ENCODE results near the gene PARD3. TPM values are rescaled to one million over a fixed set of nuclear protein-coding genes. Genes with fewer than 3 reads are reported as not detected.

The PARD3 gene
- total RNA-seq, 1 experiment from 2014 or later, result 19.3 TPM

DNA sequence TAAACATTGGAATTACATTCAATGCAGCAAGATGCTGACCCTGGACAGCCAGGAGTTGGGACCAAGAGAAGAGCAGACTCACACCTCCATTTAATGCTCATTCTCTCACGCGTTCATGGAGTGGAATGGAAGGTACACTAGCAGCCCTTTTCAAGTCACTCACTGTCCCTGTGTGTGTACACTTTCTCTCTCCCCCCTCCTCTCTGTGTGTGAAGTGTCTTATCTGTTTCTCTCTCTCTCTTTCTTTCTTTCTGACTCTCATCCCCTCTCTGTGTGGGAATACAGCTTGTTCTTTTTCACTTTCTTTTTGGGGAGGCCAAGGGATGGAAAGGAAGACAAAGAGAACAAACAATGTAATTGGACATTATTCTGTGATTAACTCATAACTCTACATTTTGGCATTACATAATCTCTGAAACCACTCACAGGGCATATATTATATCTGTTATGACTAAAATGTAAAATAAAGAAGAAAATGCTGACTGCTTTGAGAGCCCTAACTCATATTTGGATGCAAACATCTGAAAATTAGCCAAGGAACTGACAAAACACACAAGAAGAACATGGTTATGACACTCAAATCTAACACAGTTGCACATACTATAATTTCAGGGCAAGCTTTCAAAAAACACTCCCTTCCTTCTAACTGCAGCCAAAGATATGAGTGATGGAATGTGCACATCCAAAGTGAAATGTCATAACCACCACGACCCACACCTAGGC lies 188.8 kb downstream of the PARD3 start:
- DNase-seq (ENCODE audit: low spot score), result no peak

- DNase-seq (ENCODE audit: low spot score), result no peak
Observed at GRCh38 chr10:34624323-34625153, 190.6 kb downstream of the PARD3 start.

DNA sequence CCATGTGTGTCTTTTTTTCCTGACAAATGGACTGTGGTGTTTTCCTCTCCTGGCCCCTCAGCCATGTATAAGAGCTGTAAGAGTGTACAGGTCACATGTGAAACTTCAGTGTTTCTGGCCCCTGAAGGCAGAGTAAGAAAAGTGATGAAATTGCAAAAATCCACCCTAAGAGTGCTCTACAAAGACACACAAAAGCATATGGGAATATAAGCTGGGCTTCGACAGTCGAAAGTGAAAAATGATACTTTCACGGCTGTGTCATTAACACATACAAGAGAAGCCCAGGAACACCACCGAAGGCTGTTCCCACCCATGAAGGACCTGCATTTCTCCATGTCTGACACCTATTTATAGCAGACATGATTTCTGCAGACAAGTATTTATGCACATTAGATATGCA lies 192.2 kb downstream of the PARD3 start:
- DNase-seq (ENCODE audit: low spot score), result no peak

GRCh38 chr10:34618611-34619010 lies 196.5 kb downstream of the PARD3 start:
- no peak for DNase-seq (ENCODE audit: low spot score)

DNA sequence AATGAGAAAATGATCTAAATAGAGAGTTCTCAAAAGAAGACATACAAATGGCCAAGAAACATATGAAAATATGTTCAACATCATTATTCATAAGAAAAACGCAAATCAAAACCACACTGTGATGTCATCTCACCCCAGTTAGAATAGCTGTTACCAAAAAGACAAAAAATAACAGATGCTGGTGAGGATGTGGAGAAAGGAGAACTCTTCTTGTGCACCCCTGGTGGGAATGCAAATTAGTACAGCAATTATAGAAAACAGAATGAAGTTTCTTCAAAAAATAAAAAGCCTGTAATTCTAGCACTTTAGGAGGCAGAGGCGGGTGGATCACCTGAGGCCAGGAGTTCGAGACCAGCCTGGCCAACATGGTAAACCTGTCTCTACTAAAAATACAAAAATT lies 199.3 kb downstream of the PARD3 start:
- DNase-seq (ENCODE audit: low spot score), result no peak

GRCh38 chr10:34613491-34613890 lies 201.6 kb downstream of the PARD3 start:
- no peak for DNase-seq (ENCODE audit: low spot score)

GRCh38 chr10:34612938-34613337 lies 202.2 kb downstream of the PARD3 start:
- DNase-seq (ENCODE audit: low spot score), result no peak

- no peak for DNase-seq (ENCODE audit: low spot score)
Observed at GRCh38 chr10:34612446-34612845, 202.7 kb downstream of the PARD3 start.

- DNase-seq (ENCODE audit: low spot score), result no peak
Observed at GRCh38 chr10:34609287-34609940, 205.7 kb downstream of the PARD3 start.

- DNase-seq (ENCODE audit: low spot score), result no peak
Observed at GRCh38 chr10:34607894-34608293, 207.2 kb downstream of the PARD3 start.

DNA sequence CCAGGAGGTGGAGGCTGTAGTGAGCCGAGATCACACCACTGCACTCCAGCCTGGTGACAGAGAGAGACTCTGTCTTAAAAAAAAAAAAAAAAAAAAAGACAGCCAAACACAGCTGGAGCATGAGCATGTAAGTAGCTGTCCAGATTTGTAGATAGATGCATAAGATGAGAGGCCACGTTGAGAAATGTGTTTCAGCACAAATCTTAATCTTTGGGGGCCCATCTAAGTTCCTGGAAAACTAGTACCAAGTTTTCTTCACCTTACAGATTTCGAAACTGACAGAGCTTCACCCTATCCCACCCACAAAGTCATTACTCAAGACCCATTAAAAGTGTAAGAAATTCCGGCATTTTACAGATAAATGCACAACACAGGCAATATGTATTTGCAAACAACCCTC lies 208.2 kb downstream of the PARD3 start:
- no peak for DNase-seq (ENCODE audit: low spot score)

DNA sequence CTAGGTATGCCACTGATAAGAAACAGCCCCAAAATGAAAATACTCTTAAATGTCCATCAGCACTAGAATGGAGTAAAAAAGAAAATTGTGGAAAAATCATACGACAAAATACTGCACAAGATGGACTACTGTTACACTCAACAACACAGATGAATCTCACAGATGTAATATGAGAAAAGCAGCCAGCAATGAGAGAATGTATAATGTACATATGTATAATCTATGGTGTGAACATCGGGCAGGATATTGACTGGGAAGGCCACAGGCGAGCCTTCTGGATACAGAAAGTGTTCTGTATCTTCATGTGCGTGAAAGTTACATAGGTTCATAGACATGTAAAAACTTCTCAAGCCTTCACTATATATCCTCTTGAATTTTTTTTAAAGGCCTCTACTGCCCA lies 212.6 kb downstream of the PARD3 start:
- DNase-seq (ENCODE audit: low spot score), result no peak

DNA sequence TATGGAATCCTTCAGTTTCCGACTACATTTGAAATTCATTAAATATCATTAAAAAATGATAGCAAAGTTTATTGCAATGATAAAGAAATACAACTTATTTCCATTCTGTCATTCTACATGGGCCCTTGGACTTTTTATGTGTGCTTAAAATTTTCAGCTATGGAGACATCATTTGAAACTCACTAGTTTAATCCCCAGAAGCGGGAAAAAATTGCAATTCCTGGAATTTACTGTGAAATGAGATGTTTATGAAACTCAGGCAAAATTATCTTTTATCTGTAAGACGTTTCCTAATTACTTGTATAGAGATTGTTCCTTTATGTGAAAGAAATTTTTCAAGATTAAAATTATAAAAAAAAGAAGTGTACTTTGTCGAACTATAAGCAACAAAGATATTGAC lies 213.4 kb downstream of the PARD3 start:
- no peak for DNase-seq (ENCODE audit: low spot score)

GRCh38 chr10:34599026-34599795 lies 215.9 kb downstream of the PARD3 start:
- no peak for DNase-seq (ENCODE audit: low spot score)

- DNase-seq (ENCODE audit: low spot score), result no peak
Observed at GRCh38 chr10:34596351-34596750, 218.7 kb downstream of the PARD3 start.

GRCh38 chr10:34593930-34594329 lies 221.2 kb downstream of the PARD3 start:
- no peak for DNase-seq (ENCODE audit: low spot score)

GRCh38 chr10:34593374-34593890 lies 221.7 kb downstream of the PARD3 start:
- DNase-seq (ENCODE audit: low spot score), result no peak

- no peak for DNase-seq (ENCODE audit: low spot score)
Observed at GRCh38 chr10:34590793-34591192, 224.3 kb downstream of the PARD3 start.

DNA sequence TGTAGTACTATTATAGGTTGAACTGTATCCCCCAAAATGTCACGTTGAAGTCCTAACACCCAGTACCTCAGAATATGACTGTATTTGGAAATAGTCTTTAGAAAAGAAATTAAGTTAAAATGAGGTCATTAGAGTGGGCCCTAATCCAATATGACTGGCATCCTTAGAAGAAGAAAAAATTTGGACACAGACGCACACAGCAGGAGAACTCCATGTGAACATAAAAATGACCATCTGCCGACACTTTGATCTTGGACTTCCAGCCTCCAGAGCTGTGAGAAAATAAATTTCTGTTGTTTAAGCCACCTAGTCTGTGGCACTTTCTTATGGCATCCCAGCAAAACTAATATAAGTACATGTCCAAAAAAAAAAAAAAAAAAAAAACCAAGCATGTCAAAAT lies 225.8 kb downstream of the PARD3 start:
- no peak for DNase-seq (ENCODE audit: low spot score)

DNA sequence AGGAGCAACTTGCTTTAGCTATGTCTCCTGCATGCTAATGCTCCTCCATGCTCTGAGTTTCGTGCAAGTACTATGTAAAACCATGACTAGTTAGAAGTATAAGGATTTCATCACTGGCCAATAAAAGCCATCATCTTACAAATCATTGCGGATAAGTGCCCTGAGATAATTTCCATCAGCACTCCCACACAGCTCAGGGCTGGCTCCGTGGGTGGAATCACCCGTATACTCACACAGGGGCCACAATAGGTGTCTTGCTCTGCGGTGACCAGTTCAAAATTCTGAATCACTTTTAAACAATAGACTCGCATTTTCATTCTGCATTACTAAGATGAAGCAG lies 227.4 kb downstream of the PARD3 start:
- no peak for DNase-seq (ENCODE audit: low spot score)

- DNase-seq (ENCODE audit: low spot score), result no peak
Observed at GRCh38 chr10:34587002-34587679, 228.0 kb downstream of the PARD3 start.
